Left lobe of liver (tissue), 2 donors: Measurements from ENCODE around the gene ARHGAP6. TPM values are rescaled to one million over a fixed set of nuclear protein-coding genes. Genes with fewer than 3 reads are reported as not detected.
"Not testable (repeated sequence)": the region's sequence is repeated elsewhere in the genome, so short reads cannot be mapped to it uniquely, and the experiment has no call there.

Experiments used
- ATAC-seq: fragments of 200-7000 bp; cut with Tn5 transposase; one replicate; pipeline ENCODE4 v1.9.1; 2020; ENCODE audit warnings: mild to moderate bottlenecking, moderate library complexity
- DNase-seq: peaks from one replicate; pipeline ENCODE4 v3.0.0-alpha.2; 2020; ENCODE audit warnings: low spot score
- total RNA-seq: library from RNA; stranded (reverse); gene quantifications from one replicate; pipeline ENCODE4 v1.2.1, GENCODE V29; 2021
- donor health status: DM: no; HTN: no; CAD: no; lungs with moderate emphysema.
- donor health status: DM: no; HTN: yes; CAD: no.

The ARHGAP6 gene
- total RNA-seq, 1 donor from 2014 or later, result 0.65 TPM

DNA sequence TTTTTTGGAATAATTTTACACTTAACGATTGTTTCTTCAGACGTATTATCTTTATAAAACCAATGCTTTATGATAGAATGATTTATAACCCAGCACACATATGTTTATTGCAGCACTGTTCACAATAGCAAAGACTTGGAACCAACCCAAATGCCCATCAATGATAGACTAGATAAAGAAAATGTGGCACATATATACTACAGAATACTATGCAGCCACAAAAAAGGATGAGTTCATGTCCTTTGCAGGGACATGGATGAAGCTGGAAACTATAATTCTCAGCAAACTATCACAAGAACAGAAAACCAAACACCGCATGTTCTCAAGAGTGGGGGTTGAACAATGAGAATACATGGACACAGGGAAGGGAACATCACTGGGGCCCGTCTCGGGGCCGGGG, 542.6 kb downstream of the ARHGAP6 start:
- DNase-seq, ATAC-seq: not testable (repeated sequence)

DNA sequence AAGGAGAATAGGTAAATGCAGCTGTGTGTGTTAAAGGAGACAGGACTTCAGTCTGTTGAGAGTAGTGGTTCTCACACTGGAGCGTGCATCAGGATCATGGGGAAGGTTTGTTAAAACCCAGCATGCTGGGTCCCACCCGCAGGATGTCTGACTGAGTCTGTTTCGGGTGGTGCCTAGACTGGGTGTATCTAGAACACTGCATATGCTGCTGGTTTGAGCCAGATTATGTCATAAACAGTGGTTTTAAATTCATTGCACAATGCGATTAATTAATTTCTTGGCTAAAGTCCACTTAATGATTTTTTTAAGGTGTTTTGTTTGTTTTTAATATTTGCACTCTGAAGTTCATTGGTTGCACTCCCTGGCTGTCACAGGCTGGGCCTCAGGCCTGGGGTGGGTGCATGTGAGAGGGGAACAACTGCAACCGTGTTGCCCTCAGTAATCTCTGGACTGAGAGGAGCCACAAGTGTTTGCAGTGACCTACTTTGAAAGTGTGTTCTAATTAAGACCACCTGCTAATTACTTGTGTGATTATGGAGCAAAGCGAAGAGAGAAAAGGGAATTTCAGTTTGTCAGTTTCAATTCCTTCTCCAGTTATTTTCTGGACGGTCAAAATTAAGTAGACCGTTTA, 546.3 kb downstream of the ARHGAP6 start:
- peak; percentile 58 for ATAC-seq

DNA sequence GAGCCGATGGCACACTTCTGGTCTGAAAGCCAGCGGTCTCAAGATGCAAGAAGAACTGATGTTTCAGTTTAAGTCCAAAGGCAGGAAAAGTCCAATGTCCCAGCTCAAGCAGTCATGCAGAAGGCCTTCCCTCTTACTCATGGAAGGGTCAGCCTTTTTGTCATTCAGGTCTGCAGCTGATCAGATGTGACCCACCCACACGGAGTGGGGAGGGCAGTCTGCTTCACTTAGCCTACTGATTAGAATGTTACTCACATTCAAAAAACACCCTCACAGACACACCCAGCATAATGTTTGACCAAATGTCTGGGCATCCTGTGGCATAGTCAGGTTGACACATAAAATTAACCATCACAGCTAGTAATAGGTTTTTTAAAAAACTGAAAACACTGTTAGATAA, 548.0 kb downstream of the ARHGAP6 start:
- DNase-seq (no peak), ATAC-seq (no peak)

More for the DNA sequence above, 546.3 kb downstream of the ARHGAP6 start:
- no peak for DNase-seq

DNA sequence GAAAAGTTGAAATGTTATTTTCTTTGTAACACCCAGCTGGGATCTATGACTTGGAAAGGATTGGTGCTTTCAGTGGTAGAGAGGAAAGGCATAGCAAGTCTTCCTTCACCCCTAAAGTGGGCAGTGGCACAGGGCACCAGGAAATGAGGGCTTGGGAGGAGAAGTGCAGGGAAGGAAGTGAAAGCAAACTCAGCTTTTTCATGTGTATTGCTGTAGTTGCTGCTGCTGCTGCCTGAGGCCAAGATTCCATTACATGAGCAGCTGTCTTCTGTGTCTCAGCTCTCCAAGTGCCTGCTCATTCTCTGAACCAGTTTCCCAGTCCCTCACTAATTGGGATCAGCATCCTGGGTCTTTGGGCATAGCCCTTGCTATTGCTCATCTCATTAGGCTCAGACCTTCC, 552.0 kb downstream of the ARHGAP6 start:
- DNase-seq, result no peak

DNA sequence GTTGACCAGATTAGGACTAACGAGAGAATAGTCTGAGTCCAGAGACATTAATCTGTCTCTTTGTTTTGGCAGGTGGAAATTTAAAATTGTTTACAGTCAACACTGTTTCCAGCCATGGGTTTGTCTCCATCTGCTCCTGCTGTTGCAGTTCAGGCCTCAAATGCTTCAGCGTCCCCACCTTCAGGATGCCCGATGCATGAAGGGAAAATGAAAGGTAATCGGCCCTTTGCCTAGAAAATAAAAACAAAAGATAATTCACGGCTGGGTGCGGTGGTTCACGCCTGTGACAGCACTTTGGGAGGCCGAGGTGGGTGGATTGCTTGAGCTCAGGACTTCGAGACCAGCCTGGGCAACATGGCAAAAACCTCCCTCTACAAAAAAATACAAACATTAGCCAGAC, 553.8 kb downstream of the ARHGAP6 start:
- no peak for DNase-seq
- no peak for ATAC-seq

More for the DNA sequence above, 552.0 kb downstream of the ARHGAP6 start:
- ATAC-seq, result no peak

DNA sequence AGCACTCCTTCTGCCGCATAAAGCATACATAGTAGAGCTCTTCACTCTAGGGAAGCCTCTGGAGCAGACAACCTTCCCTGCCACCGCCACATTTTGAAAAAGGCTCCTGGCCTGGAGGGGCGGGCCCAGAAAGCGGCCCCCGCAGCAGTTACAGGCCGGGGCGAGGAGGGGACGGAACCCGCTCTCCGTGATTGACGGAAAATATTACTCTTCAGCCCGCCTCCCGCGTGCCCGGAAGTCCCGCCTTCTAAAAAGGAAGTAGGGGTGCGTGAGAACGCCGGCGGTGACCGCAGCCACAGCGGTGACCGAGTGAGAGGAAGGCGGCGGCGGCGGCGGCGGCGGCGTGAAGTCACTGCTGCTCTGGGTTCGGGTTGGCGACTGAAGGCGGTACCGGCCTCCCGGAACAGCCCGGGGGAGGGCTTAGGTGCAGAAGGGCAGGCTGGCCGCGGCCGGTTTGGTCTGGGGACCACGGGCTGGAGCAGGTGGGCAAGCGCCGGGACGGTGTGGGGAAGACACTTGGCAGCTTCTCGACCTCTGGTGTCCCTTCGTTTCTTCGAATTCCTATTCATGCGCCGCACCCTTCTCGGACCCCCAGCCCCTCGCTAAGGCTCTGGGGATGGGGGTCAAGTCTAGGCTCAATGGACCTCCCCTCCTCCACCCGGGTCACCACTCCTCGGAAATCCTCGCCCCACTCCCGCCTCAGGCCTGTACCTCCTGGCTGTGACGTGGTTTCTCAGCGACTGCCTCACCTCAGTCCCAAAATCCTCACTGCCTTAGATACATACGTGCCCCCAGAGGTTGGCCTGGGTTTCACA, 554.5 kb downstream of the ARHGAP6 start, which contains the start of gene HCCS:
TSS of gene HCCS (plus strand) at position 296 of the 815 bp plus-strand sequence. CDS start 729 bp downstream, outside the sequence.
- peak; percentile 99 for ATAC-seq
- peak; percentile 83 for DNase-seq

DNA sequence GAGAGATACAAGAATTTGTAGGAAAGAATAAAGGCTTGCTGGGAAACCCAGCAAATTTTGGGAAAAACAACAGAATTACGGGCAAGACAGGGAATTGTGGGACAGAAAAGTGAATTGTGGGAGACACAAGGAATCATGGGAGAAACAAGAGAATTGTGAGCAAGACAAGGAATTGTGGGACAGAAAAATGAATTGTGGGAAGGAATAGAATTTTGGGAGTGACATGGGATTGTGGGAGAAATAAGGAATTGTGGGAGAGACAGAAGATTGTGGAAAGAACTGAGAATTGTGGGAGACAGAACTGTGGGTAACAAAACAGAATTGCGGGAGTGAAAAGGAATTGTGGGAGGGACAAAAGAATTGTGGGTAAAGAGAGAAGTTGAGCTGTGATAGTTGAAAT, 555.8 kb downstream of the ARHGAP6 start:
- ATAC-seq (no peak), DNase-seq (no peak)

DNA sequence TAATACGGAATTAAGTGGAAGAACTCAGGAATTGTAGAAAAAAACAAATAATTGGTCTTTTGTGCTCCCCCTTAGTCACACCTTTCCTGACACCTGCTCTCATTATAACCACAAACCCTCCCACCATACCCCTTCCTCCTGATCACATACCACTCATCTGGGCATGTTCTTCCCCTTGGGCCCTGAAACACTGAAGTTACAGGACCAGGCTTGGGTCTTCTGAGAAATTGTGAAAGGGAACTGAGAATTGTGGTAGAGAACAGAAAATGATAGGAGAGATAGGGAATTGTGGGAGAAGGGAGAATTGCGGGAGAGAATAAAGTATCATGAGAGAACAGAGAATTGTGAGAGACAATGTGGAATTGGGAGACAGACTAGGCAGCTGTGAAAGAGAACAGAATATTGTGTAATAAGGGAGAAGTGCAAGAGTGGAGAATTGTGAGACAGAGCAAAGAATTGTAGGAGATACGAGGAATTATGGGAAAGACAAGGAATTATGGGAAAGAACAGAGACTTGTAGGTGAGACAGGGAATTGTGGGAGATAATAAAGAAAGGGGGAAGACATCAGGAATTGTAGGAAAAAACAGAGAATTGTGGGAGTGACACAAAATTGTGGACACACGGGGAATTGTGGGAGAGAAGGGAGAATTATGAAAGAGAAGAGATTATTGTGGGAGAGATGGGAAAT, 557.3 kb downstream of the ARHGAP6 start:
- DNase-seq (no peak), ATAC-seq (no peak)

DNA sequence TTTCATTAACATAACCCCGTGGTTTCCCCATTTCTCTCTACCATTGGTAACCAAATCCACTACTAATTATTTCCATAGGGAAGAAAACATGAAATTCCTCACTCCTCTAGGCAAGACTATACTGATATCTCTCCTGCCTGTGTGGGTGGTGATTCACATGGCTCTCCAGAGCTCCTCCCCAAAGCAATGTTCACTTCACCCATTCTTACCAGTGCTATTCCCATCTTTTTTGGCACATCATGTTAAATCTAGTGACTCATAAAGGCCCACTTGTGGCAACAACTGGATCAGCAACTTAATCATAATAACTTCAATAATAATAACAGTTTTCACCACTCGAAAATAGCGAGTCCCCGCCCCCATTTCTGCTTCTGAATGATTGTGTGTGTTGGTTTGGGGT, 560.6 kb downstream of the ARHGAP6 start:
- DNase-seq (no peak), ATAC-seq (no peak)

DNA sequence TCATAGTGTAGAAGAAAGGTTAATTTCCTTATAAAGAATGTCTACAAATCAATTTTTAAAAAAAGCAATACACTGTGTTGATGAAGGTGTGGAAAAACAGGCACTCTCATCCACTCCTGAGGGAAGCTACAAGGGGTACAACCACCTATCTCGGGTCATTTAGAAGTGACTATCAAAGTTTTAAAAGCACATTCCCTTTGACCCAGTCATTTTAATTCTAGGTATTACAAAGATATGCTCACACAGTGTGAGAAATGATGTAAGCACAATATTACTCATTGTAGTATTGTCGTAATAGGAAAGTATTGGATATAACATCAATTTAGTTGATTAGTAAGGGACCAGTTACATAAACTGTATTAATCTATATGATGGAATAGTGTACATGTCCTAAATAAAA, 562.0 kb downstream of the ARHGAP6 start:
- no peak for ATAC-seq
- no peak for DNase-seq

DNA sequence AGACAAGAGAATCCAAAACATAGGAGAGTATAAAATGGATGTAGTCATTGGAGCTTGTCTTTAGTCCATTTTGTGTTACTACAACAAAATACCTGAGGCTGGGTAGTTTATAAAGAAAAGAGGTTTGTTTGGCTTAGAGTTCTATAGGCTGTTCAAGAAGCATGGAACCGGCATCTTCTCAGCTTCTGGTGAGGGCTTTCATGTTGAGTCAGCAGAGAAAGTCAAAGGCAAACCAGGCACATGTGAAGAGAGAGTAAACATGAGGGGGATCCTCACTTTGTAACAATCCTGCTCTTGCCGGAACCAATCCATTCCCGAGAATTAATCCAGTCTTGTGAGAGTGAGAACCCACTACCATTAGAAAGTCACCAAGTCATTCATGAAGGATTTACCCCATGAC, 562.7 kb downstream of the ARHGAP6 start:
- ATAC-seq (no peak), DNase-seq (no peak)

DNA sequence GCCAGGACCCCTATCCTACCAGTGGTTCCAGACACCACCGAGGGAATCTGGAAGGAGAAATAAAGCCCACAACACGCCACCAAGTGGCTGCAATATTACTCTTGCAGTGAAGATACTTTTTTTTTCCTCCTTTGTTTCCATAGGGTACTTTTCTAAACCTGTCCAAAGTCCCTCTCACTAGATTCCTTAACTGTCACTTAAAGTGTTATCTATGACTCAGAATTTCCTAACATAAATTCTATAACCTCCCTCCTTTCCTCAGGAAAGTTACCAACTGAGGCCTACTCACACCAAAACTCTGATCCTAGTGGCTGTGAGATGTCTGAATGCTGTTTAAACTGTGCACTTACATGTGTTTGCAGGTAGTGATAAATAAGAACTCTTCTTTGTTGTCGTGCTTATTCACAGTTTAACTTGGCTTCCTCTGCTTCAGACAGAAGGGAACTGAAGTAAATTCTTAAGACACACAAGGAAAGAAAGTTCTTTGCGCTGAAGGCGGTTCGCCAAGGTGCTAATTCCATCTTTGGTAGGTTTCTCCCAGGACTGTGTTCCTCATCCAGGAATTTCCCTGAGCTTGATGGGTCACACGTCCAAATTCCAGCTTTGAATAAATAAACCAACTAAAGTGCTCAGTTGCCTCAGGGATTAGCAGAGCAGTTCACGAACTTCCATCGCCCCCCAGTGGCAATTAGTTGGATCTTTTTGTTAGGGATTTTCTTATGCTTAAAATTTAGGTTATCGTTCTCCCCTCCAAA, 565.3 kb downstream of the ARHGAP6 start:
- DNase-seq (no peak), ATAC-seq (peak; percentile 98)

DNA sequence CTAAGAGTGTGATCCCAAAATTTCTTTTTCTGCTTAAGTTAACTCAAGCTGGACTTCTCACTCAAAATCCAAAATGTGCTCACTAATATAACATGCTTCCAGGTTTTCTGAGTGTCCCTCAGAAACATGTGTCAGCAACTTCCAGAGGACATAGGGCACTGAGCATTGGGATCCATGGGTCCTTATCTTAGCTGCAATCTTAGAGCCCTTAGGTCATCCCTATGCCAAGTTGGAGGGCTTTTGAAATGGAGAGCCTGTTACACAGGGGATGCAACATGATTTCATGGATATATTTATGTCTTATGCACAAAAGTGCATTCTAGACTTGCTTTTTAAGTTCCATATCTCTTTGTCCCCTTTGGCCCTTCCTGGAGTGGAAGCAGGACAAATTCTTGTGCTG, 566.3 kb downstream of the ARHGAP6 start:
- DNase-seq, result no peak
- ATAC-seq, result no peak

DNA sequence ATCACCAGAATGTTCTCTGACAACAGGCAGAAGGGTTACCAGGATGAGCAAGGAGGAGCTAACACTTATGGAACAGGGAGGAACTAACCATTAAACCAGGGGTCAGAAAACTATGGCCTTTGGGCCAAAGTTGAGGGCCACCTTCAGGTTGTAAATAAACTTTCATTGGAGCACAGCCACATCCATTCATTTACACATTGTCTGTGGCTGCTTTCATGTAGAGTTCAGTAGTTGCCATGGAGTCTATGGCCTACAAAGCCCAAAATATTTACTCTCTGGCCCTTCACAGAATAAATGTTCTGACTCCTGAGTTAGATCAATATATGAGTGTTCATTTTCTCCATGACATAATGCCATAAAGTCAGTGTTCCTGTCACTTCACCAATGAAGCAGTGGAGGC, 567.8 kb downstream of the ARHGAP6 start:
- no peak for ATAC-seq
- DNase-seq, result no peak

DNA sequence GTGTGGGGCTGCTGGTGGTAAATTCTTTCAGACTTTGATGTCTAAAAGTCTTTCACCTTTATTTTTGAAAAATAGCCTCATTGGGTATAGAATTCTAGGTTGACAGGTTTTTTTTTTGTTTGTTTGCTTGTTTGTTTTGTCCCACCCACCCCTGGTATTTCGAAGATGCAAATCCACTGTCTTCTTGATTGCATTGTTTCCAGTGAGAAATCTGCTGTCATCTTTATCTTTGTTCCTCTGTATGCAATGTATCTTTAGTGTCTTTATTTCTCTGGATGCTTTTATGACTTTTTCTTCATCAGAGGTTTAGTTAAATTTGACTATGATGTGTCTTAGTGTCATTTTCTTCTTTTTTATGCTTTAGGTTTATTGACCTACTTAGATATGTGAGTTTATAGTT, 575.9 kb downstream of the ARHGAP6 start:
- DNase-seq (no peak), ATAC-seq (no peak)

Other genes with a start within 250 kb of the ARHGAP6 start
- 9.7 TPM for gene MSL3, start 92.3 kb upstream of the ARHGAP6 start, total RNA-seq